22Rv1 (cell line): ENCODE data around the gene MGAT3.

Experiments used
- ZFX ChIP-seq: fragments of 450-650 bp; IDR thresholded peaks from 2 replicates; pipeline ENCODE4 v1.6.1; 2017; ENCODE audit warnings: antibody characterized with exemption, borderline replicate concordance
- TF ChIP-seq, protein P1 (sequence below): fragments of 450-650 bp; IDR thresholded peaks from 2 replicates; pipeline ENCODE4 v1.5.1; 2017; ENCODE audit warnings: mild to moderate bottlenecking

DNA sequence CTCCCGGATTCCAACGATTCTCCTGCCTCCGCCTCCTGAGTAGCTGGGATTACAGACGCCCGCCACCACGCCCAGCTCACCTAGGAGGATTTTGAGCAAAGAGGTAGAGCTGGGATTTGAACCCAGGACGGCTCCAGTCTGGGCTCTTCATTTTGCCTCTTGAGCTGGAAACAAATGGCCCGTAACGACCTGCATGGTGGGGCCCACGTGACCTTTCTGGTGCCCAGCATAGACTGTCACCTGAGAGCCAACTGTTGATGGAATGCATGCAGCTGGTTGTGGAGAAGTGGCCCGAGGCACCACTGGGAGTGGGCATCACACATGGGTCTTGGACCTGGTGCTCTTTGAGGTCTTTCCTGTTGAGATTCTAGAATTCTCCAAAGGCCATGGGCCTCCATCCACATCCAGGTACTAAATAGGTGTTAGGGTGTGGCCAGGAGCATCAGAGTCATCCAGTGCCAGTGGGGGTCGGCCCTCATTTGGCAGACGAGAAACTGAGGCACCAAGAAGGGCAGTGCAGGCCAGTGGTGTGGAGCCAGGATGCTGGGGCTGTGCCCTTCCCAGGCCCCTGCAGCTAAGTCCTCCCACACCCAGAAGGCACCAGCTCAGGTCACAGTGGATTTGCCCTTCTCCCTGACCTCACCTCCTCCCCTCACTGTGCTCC is 67.4 kb downstream of the MGAT3 start:
- TF ChIP-seq, protein P1, sequence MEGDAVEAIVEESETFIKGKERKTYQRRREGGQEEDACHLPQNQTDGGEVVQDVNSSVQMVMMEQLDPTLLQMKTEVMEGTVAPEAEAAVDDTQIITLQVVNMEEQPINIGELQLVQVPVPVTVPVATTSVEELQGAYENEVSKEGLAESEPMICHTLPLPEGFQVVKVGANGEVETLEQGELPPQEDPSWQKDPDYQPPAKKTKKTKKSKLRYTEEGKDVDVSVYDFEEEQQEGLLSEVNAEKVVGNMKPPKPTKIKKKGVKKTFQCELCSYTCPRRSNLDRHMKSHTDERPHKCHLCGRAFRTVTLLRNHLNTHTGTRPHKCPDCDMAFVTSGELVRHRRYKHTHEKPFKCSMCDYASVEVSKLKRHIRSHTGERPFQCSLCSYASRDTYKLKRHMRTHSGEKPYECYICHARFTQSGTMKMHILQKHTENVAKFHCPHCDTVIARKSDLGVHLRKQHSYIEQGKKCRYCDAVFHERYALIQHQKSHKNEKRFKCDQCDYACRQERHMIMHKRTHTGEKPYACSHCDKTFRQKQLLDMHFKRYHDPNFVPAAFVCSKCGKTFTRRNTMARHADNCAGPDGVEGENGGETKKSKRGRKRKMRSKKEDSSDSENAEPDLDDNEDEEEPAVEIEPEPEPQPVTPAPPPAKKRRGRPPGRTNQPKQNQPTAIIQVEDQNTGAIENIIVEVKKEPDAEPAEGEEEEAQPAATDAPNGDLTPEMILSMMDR: no peak
- TF ChIP-seq ZFX: no peak
